Caco-2 (cell line): ENCODE measurements around the gene PDK1. TPM values are rescaled to one million over a fixed set of nuclear protein-coding genes. Genes with fewer than 3 reads are reported as not detected.
A peak's percentile ranks its signal among the peaks of the same experiment; 100 is the strongest.

ENCODE experiments used
- BruUV-seq: library from RNA; stranded (reverse); fragments of 400-500 nt; replicated peaks from 2 replicates; lab custom pipeline; 2021; lab: Mats Ljungman, UMichigan
- CTCF ChIA-PET: fragments of 300-600 bp; sonication (Branson Sonifier 250); formaldehyde crosslinking; loops from one replicate; lab custom pipeline; 2022; ENCODE audit warnings: antibody characterized with exemption; lab: Charles Lee
- POLR2A ChIA-PET: fragments of 300-600 bp; sonication (Branson Sonifier 250); formaldehyde crosslinking; loops from one replicate; lab custom pipeline; 2022; ENCODE audit warnings: antibody characterized with exemption; lab: Charles Lee
- DNase-seq, 2 experiments: peaks; one replicate each; pipeline versions ENCODE4 v3.0.0 to v3.0.0-alpha.2; 2020 to 2022
- H3K27me3 ChIP-seq: replicated peaks from 2 replicates; pipeline ENCODE4 v1.6.0; 2011; ENCODE audit warnings: low read length; ENCODE audit not compliant: control insufficient read depth, insufficient read depth
- H3K36me3 ChIP-seq: 2 replicates; pipeline ENCODE4 v1.5.1; 2011; ENCODE audit warnings: low read length; ENCODE audit not compliant: control insufficient read depth, insufficient read depth
- H3K4me1 ChIP-seq: fragments of 250-450 bp; sonication (Bioruptor Pico); 2 replicates; pipeline ENCODE4 v1.5.1; 2020; ENCODE audit warnings: mild to moderate bottlenecking
- H3K4me3 ChIP-seq: 2 replicates; pipeline ENCODE4 v1.5.1; 2011; ENCODE audit warnings: low read depth, mild to moderate bottlenecking, control low read depth, low read length
- H3K9me3 ChIP-seq: fragments of 250-450 bp; sonication (Bioruptor Pico); 2 replicates; pipeline ENCODE4 v1.5.1; 2020; ENCODE audit warnings: mild to moderate bottlenecking, moderate library complexity
- H3K27ac Mint-ChIP-seq: one replicate; pipeline ENCODE4 v1.8.0; 2022; ENCODE audit warnings: mixed read lengths; ENCODE audit not compliant: unreplicated experiment
- H3K27me3 Mint-ChIP-seq: one replicate; pipeline ENCODE4 v1.8.0; 2022; ENCODE audit warnings: mixed read lengths; ENCODE audit not compliant: insufficient read depth, unreplicated experiment
- H3K36me3 Mint-ChIP-seq: one replicate; pipeline ENCODE4 v1.8.0; 2022; ENCODE audit warnings: mild to moderate bottlenecking, mixed read lengths; ENCODE audit not compliant: insufficient read depth, unreplicated experiment
- H3K4me1 Mint-ChIP-seq: one replicate; pipeline ENCODE4 v1.8.0; 2022; ENCODE audit warnings: low read depth, mixed read lengths; ENCODE audit not compliant: unreplicated experiment
- H3K4me3 Mint-ChIP-seq: one replicate; pipeline ENCODE4 v1.8.0; 2022; ENCODE audit warnings: mild to moderate bottlenecking, moderate library complexity, mixed read lengths; ENCODE audit not compliant: unreplicated experiment
- H3K9me3 Mint-ChIP-seq: one replicate; pipeline ENCODE4 v1.8.0; 2022; ENCODE audit warnings: mixed read lengths; ENCODE audit not compliant: unreplicated experiment
- intact Hi-C: fragments of 100-400 bp; cut with micrococcal nuclease; formaldehyde crosslinking; loops from one replicate; pipeline ENCODE4 v1.10.0; 2022; ENCODE audit not compliant: unreplicated experiment
- total RNA-seq: library from RNA; stranded (reverse); gene quantifications from 2 replicates; pipeline ENCODE4 v1.2.3, GENCODE V29; 2022
- TF ChIP-seq, protein P1 (sequence below), 2 experiments: fragments of 200-600 bp in 1 of 2; IDR thresholded peaks; 1 replicate in 1 of 2; 2 replicates in 1 of 2; pipeline versions ENCODE4 v1.5.1 to v1.8.0; 2011 to 2022; ENCODE audit warnings: antibody characterized with exemption in 1 of 2, control low read depth in 1 of 2, inconsistent platforms in 1 of 2, low read depth in 1 of 2, low read length in 1 of 2, mild to moderate bottlenecking in 1 of 2, moderate library complexity in 1 of 2; ENCODE audit not compliant: insufficient read depth in 1 of 2, severe bottlenecking in 1 of 2, unreplicated experiment in 1 of 2

The PDK1 gene
- total RNA-seq, 1 experiment from 2014 or later, result 11.0 TPM

DNA sequence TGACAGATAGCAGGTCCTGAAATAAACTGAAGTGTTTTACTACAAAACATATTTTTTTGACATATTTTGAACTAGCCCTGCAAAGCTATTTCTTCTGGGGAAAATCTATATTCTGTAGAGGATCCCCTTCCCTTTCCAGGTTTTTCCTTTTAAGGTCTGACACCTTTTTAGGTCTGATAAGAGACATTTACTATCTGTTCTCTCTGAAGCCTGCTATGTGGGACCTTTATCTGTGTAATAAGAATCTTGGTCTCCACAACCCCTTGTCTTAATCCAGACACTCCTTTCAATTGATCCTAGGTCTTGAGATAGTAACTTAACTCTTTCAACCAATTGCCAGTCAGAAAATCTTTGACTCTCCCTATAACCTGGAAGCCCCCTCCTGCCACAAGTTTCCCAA, 5.5 kb upstream of the PDK1 start:
- Histone ChIP-seq H3K36me3 (no peaks in the 10 kb centered on the region), H3K9me3 (0 out of 2 replicates have a peak, but pooled peaks cover 4% of the 10 kb centered on the region), H3K27me3 (no peaks in the 10 kb centered on the region), H3K4me3 (no peak overlapping the region), H3K4me1 (peaks cover 8% of the 10 kb centered on the region; the same call in 1 of the 2 replicates)
- DNase-seq, result no peak
- TF ChIP-seq, protein P1, sequence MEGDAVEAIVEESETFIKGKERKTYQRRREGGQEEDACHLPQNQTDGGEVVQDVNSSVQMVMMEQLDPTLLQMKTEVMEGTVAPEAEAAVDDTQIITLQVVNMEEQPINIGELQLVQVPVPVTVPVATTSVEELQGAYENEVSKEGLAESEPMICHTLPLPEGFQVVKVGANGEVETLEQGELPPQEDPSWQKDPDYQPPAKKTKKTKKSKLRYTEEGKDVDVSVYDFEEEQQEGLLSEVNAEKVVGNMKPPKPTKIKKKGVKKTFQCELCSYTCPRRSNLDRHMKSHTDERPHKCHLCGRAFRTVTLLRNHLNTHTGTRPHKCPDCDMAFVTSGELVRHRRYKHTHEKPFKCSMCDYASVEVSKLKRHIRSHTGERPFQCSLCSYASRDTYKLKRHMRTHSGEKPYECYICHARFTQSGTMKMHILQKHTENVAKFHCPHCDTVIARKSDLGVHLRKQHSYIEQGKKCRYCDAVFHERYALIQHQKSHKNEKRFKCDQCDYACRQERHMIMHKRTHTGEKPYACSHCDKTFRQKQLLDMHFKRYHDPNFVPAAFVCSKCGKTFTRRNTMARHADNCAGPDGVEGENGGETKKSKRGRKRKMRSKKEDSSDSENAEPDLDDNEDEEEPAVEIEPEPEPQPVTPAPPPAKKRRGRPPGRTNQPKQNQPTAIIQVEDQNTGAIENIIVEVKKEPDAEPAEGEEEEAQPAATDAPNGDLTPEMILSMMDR (IDR thresholded peaks at IDR 0.05; ENCODE audit: insufficient read depth in 1 of 2, low read depth in 1 of 2, low read length in 1 of 2, severe bottlenecking in 1 of 2, unreplicated experiment in 1 of 2), result no peak
- Mint-ChIP-seq H3K27ac (peak overlapping the region; percentile 63), H3K4me3 (no peak overlapping the region), H3K4me1 (peaks cover 17% of the 10 kb centered on the region), H3K9me3 (peaks cover 9% of the 10 kb centered on the region), H3K27me3 (no peaks in the 10 kb centered on the region), H3K36me3 (peaks cover 3% of the 10 kb centered on the region)
- intact Hi-C loops, result no loop called here
- CTCF ChIA-PET, result no interaction called here
- BruUV-seq, result no TSS peak
- POLR2A ChIA-PET, result no interaction called here

DNA sequence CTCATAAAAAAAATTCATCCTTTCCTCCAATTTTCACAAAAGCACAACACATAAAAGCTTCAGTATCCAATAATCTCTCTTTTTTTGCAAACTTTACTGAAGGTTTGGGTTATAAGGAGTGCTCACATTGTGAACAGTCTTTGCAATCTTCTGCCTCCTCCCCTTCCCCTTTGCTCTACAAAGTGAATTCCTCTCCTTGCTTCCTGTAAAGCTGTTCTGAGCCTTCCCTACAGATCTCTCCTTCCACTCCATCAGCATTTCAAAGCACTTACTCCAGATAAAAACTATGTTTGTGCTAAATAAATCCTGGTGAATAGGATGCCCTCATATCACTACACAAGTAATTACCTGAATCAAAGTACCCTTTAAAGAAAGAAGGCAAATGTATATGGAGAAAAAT, 4.6 kb upstream of the PDK1 start:
- TF ChIP-seq, protein P1 (IDR thresholded peaks at IDR 0.05; ENCODE audit: insufficient read depth in 1 of 2, low read depth in 1 of 2, low read length in 1 of 2, severe bottlenecking in 1 of 2, unreplicated experiment in 1 of 2), result no peak
- Mint-ChIP-seq H3K9me3 (peaks cover 9% of the 10 kb centered on the region), H3K27me3 (no peaks in the 10 kb centered on the region), H3K36me3 (peaks cover 11% of the 10 kb centered on the region), H3K4me3 (no peak overlapping the region), H3K27ac (no peak overlapping the region), H3K4me1 (peaks cover 17% of the 10 kb centered on the region)
- no peak for DNase-seq
- intact Hi-C loops, result no loop called here
- Histone ChIP-seq H3K4me1 (peaks cover 8% of the 10 kb centered on the region; the same call in 1 of the 2 replicates), H3K9me3 (0 out of 2 replicates have a peak, but pooled peaks cover 4% of the 10 kb centered on the region), H3K36me3 (no peaks in the 10 kb centered on the region), H3K4me3 (no peak overlapping the region), H3K27me3 (no peaks in the 10 kb centered on the region)
- BruUV-seq, result no TSS peak
- ChIA-PET POLR2A (no interaction called here), CTCF (no interaction called here)

DNA sequence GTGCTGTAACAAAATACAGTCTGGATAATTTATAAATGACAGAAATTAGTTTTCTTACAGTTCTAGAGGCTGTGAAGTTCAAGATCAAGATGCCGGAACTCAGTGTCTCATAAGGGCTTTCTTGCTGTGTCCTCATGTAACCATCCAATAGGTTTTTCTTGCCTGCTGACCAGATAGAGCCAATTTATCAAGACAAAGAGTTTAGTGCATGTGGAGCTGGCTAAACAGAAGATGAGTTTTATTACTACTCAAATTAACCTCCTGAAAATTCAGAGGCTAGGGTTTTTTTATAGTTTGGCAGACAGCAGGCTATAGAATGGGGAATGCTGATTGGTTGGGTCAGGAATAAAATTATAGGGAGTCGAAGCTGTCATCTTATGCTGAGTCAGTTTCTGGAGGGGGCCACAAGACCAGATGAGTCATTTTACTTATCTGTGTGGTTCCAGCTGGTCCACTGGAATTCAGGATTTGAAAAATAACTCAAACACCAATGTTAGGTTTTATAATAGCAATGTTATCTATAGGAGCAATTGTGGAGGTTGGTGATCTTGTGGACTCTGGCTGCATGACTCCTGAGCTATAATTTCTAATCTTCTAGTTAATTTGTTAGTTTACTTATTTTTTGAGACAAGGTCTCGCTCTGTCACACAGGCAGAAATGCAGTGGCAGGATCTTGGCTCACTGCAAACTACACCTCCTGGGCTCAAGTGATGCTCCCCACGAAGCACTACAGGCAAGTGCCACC, 3.2 kb upstream of the PDK1 start:
- ChIA-PET CTCF (no interaction called here), POLR2A (no interaction called here)
- no peaks in the 10 kb centered on the region for H3K27me3 ChIP-seq
- H3K4me3 ChIP-seq, result no peak overlapping the region
- H3K4me1 ChIP-seq, result peaks cover 8% of the 10 kb centered on the region; the same call in 1 of the 2 replicates
- H3K36me3 Mint-ChIP-seq, result peaks cover 15% of the 10 kb centered on the region
- no peaks in the 10 kb centered on the region for H3K36me3 ChIP-seq
- 0 out of 2 replicates have a peak, but pooled peaks cover 4% of the 10 kb centered on the region for H3K9me3 ChIP-seq
- peaks cover 24% of the 10 kb centered on the region for H3K4me1 Mint-ChIP-seq
- TF ChIP-seq, protein P1 (IDR thresholded peaks at IDR 0.05; ENCODE audit: insufficient read depth in 1 of 2, low read depth in 1 of 2, low read length in 1 of 2, severe bottlenecking in 1 of 2, unreplicated experiment in 1 of 2), result no peak
- BruUV-seq, result no TSS peak
- no peak for DNase-seq
- H3K27ac Mint-ChIP-seq, result no peak overlapping the region
- intact Hi-C loops, result no loop called here
- peaks cover 4% of the 10 kb centered on the region for H3K9me3 Mint-ChIP-seq
- H3K4me3 Mint-ChIP-seq, result no peak overlapping the region
- H3K27me3 Mint-ChIP-seq, result no peaks in the 10 kb centered on the region
